Measurements from ENCODE around the gene PDXP. TPM values are rescaled to one million over a fixed set of nuclear protein-coding genes. Genes with fewer than 3 reads are reported as not detected.
A peak's percentile ranks its signal among the peaks of the same experiment; 100 is the strongest.
"Not testable (repeated sequence)": the region's sequence is repeated elsewhere in the genome, so short reads cannot be mapped to it uniquely, and the experiment has no call there.

PDXP gene
- total RNA-seq, 1 donor from 2014 or later: 21.5 TPM

GRCh38 chr22:37640591-37641560 is 17.6 kb upstream of the PDXP start:
- intact Hi-C loops (cut with micrococcal nuclease): loop anchor here (10.0 kb wide), 1 partner anchor 54 kb away; the partner anchor contains the start of gene TRIOBP
- no peak for ATAC-seq
- DNase-seq: no peak

- ATAC-seq (no peak), DNase-seq (no peak)
- intact Hi-C loops (cut with micrococcal nuclease): loop anchor here (10.0 kb wide), 1 partner anchor 53 kb away; the partner anchor contains the start of gene TRIOBP
These were observed 17.0 kb upstream of the PDXP start for GRCh38 chr22:37641561-37641949.

- intact Hi-C loops (cut with micrococcal nuclease): loop anchor here (10.0 kb wide), 1 partner anchor 51 kb away; the partner anchor contains the start of gene TRIOBP
- peak; percentile 93 for DNase-seq
- ATAC-seq: peak; percentile 83
These were observed 15.2 kb upstream of the PDXP start for GRCh38 chr22:37643225-37643847.

- intact Hi-C loops (cut with micrococcal nuclease): loop anchor here (10.0 kb wide), 1 partner anchor 47 kb away; the partner anchor contains the start of gene TRIOBP
- DNase-seq (no peak), ATAC-seq (no peak)
These were observed 11.2 kb upstream of the PDXP start for GRCh38 chr22:37647317-37647716.

GRCh38 chr22:37647928-37648327 is 10.6 kb upstream of the PDXP start:
- no peak for ATAC-seq
- no peak for DNase-seq
- intact Hi-C loops (cut with micrococcal nuclease): loop anchor here (10.0 kb wide), 1 partner anchor 47 kb away; the partner anchor contains the start of gene TRIOBP

GRCh38 chr22:37650463-37651136 is 7.9 kb upstream of the PDXP start:
- ATAC-seq: no peak
- intact Hi-C loops (cut with micrococcal nuclease): no loop called here
- DNase-seq: no peak

GRCh38 chr22:37654563-37655251 is 3.8 kb upstream of the PDXP start:
- no peak for DNase-seq
- intact Hi-C loops (cut with micrococcal nuclease): no loop called here
- no peak for ATAC-seq

- ATAC-seq (no peak), DNase-seq (no peak)
- intact Hi-C loops (cut with micrococcal nuclease): no loop called here
These were observed 3.3 kb upstream of the PDXP start for GRCh38 chr22:37655252-37655563.

- DNase-seq; ATAC-seq; intact Hi-C loops (cut with micrococcal nuclease): not testable (repeated sequence)
These were observed 1.9 kb upstream of the PDXP start for GRCh38 chr22:37656583-37656982.

GRCh38 chr22:37657590-37658132 is 862 bp upstream of the PDXP start:
- intact Hi-C loops (cut with micrococcal nuclease): no loop called here
- no peak for DNase-seq

GRCh38 chr22:37659066-37659896 is 758 bp downstream of the PDXP start:
- intact Hi-C loops (cut with micrococcal nuclease): no loop called here
- ATAC-seq: no peak
- DNase-seq: peak; percentile 55

More at GRCh38 chr22:37657590-37658132, 862 bp upstream of the PDXP start:
- ATAC-seq: no peak

GRCh38 chr22:37659897-37660708 is 1.6 kb downstream of the PDXP start:
- intact Hi-C loops (cut with micrococcal nuclease): no loop called here
- no peak for DNase-seq

GRCh38 chr22:37660709-37661045 is 2.2 kb downstream of the PDXP start:
- intact Hi-C loops (cut with micrococcal nuclease): no loop called here
- no peak for ATAC-seq
- DNase-seq: no peak

More at GRCh38 chr22:37659897-37660708, 1.6 kb downstream of the PDXP start:
- no peak for ATAC-seq

- peak; percentile 44 for ATAC-seq
- intact Hi-C loops (cut with micrococcal nuclease): no loop called here
- no peak for DNase-seq
These were observed 2.8 kb downstream of the PDXP start for GRCh38 chr22:37661160-37661924.

- no peak for ATAC-seq
- intact Hi-C loops (cut with micrococcal nuclease): no loop called here
- no peak for DNase-seq
These were observed 3.5 kb downstream of the PDXP start for GRCh38 chr22:37662039-37662438.

- DNase-seq (no peak), ATAC-seq (no peak)
- intact Hi-C loops (cut with micrococcal nuclease): no loop called here
These were observed 5.1 kb downstream of the PDXP start for GRCh38 chr22:37663521-37664140.
